Activated T-helper 2 cell treated with anti-CD3 and anti-CD28 coated beads, Interferon-gamma antibody, Interleukin-2, Interleukin-4, amounts not matched to agents 10 μg/mL and 5 μg/mL and 100 μg/mL, durations not matched to agents 14 hours and 24 hours and 36 hours (primary cell): Measurements from ENCODE around the gene CRELD2. TPM values are rescaled to one million over a fixed set of nuclear protein-coding genes. Genes with fewer than 3 reads are reported as not detected.
A peak's percentile ranks its signal among the peaks of the same experiment; 100 is the strongest.

Experiments used
- DNase-seq: peaks from one replicate; pipeline ENCODE4 v3.0.0; 2021; ENCODE audit warnings: low spot score
- H3K27ac Mint-ChIP-seq: one replicate; pipeline ENCODE4 v1.8.0; 2021; ENCODE audit warnings: mixed read lengths
- H3K27me3 Mint-ChIP-seq: one replicate; pipeline ENCODE4 v1.8.0; 2021; ENCODE audit warnings: low read depth, mixed read lengths
- H3K36me3 Mint-ChIP-seq: one replicate; pipeline ENCODE4 v1.8.0; 2021; ENCODE audit warnings: low read depth, mixed read lengths
- H3K4me1 Mint-ChIP-seq: one replicate; pipeline ENCODE4 v1.8.0; 2021; ENCODE audit warnings: low read depth, mixed read lengths
- H3K4me3 Mint-ChIP-seq: one replicate; pipeline ENCODE4 v1.8.0; 2021; ENCODE audit warnings: low read depth, mild to moderate bottlenecking, moderate library complexity, mixed read lengths
- H3K9me3 Mint-ChIP-seq: one replicate; pipeline ENCODE4 v1.8.0; 2021; ENCODE audit warnings: mixed read lengths
- intact Hi-C: fragments of 100-400 bp; cut with micrococcal nuclease; formaldehyde crosslinking; loops from one replicate; pipeline ENCODE4 v1.15.1; 2023
- total RNA-seq: library from RNA; stranded (reverse); gene quantifications from 2 replicates; pipeline ENCODE4 v1.2.3, GENCODE V29; 2022

CRELD2 gene
- total RNA-seq, 1 donor from 2014 or later = 49.9 TPM

DNA sequence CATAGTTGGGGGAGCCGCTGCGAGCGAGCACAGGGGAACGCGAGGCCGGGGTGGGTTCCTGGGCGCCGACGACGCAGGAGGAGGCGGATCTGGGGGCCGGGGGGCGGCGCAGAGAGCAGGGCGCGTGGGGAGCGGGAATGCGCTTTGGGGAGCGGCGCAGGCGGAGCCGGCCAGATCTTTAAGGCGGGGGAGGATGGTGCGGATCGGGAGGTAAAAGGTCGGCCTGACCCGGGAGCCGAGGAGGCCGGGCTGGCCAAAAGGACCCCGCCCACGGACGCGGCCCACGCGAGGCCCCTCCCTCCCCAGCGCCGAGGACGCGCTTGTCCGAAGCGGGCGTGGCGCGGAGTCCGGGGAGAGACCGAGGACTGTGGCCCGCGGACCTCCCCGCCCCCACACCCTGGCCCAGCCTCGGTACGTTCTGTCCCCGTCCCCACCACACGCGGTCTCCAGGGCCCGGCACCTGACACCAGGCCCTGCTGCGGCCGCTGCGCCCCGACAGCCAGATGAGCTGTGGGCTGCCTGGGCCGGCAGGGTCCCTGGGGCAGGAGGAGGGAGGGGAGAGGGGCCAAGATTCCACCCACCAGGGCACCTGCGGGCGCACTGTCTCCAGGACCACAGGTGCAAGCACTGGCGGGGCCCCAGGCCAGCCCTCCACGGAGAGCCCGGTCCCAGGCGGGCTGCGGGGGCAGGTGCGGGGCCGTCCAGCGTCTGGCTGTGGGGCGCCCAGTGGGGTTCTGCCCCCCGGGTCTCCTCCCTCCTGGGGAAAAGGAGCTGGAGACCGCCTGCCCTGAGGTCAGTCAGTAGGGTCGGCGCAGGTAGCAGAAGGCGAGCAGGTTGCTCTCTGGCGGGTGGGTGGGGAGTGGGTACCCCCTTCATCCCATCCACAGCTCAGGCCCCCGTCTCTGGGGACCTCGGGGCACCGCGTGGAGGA, 53.1 kb downstream of the CRELD2 start:
- intact Hi-C loops = loop anchor here (2.0 kb wide), 4 partner anchors 35 to 229 kb away; partner anchors contain the start of gene SELENOO
- Mint-ChIP-seq H3K4me3 (peak overlapping the region; percentile 77), H3K27me3 (no peaks in the 10 kb centered on the region), H3K36me3 (peaks cover 5% of the 10 kb centered on the region), H3K4me1 (peaks cover 21% of the 10 kb centered on the region), H3K27ac (peak overlapping the region; percentile 88), H3K9me3 (peaks cover 5% of the 10 kb centered on the region)
- no peak for DNase-seq

DNA sequence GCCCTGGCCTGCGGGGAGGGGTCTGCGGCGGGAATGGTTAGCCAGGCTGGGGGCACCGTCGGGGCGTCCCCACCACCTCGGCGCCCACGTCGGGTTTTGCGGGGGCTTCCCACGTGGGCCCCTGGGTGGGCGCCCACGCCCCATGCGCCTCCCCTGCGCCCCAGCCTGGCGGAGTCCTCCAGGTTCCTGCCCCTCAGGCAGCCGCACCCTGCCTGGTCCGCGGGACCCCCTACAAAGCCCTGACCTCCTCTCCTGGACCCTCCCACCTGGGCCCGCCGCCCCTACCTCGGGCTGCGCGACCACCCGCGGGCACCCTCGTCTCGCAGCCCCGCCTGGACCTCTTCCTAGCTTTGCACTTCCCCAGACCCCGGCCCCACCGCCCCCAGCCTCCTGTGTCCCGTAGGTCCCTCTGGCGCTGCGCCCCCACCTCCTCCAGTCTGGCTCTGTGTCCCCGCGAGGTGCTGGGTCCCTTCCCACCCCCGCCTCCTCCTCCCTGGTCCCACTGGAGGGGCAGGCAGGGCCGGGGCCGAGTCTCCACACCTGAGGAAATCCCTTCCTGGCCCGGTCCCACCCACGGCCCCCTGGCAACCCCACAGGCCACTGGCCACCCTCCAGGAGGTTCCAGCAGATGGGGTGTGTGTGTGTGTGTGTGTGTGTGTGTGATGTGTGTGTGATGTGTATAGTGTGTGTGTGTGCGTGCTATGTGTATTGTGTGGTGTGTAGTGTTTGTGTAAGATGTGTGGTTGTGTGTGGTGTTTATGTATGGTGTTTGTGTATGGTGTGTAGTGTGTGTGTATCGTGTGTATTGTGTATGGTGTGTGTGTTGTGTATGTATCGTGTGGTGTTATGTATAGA, 54.0 kb downstream of the CRELD2 start:
- H3K4me3 Mint-ChIP-seq = no peak overlapping the region
- intact Hi-C loops = no loop called here

DNA sequence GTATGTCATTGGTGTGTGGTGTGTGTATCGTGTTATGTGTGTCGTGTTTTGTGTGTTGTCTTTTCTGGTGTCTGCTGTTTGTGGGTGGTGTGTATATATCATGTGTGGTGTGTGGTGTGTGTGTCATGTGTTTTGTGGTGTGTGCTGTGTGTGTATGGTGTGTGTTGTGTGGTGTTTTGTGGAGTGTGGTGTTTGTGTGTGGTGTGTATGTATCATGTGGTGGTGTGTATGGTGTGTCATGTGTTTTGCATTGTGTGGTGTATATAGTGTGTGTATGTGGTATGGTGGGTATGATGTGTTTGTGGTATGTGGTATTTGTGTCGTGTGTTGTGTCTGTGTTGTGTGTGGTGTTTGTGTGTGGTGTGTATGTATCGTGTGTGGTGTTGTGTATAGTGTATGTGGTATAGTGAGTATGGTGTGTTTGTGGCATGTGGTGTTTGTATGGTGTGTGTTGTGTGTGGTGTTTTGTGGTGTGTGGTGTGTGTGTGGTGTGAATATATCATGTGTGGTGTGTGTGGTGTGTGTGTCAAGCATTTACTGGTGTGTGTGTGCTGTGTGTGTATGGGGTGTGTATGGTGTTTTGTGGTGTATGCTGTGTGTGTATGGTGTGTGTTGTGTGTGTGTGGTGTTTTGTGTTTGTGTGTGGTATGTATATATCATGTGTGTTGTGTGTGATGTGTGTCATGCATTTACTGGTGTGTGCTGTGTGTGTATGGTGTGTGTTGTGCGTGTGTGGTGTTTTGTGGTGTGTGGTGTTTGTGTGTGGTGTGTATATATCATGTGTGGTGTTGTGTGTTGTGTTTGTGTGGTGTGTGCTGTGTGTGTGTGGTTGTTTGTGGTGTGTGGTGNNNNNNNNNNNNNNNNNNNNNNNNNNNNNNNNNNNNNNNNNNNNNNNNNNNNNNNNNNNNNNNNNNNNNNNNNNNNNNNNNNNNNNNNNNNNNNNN, 54.9 kb downstream of the CRELD2 start:
- Mint-ChIP-seq H3K27ac (no peak overlapping the region), H3K4me1 (peaks cover 22% of the 10 kb centered on the region), H3K36me3 (peaks cover 7% of the 10 kb centered on the region), H3K9me3 (peaks cover 5% of the 10 kb centered on the region), H3K27me3 (no peaks in the 10 kb centered on the region), H3K4me3 (no peak overlapping the region)
- no peak for DNase-seq
- intact Hi-C loops = no loop called here

More for the DNA sequence above, 54.0 kb downstream of the CRELD2 start:
- H3K9me3 Mint-ChIP-seq = peaks cover 5% of the 10 kb centered on the region
- peaks cover 25% of the 10 kb centered on the region for H3K4me1 Mint-ChIP-seq
- no peak overlapping the region for H3K27ac Mint-ChIP-seq
- H3K36me3 Mint-ChIP-seq = peaks cover 7% of the 10 kb centered on the region
- no peaks in the 10 kb centered on the region for H3K27me3 Mint-ChIP-seq
- DNase-seq = no peak

DNA sequence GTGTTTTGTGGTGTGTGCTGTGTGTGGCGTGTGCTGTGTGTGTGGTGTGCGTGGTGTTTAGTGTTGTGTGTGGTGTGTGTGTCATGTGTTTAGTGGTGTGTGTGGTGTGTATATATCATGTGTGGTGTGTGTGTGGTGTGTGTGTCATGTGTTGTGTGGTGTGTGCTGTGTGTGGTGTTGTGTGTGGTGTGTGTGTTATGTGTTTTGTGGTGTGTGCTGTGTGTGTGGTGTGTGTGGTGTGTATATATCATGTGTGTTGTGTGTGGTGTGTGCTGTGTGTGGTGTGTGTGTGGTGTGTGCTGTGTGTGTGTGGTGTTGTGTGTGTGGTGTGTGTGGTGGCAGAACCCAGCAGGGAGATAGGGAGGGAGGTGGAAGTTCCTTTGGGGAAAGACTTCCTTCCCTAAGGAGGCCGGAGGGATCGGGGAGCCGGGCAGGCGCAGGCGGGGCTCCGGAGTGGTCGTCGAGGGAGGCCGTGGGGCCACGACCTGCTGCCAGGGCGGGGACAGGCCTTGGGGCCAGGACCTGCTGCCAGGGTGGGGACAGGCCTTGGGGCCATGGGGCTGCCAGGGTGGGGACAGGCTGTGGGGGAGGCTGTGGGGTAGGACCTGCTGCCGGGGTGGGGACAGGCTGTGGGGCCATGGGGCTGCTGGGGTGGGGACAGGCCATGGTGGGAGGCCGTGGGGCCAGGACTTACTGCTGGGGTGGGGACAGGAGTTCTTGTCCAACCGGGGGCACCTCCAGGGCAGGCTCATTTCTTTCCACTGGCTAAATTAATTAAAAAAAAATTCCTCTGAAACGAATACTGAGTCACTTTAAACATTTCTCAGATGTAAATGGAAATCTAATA, 57.3 kb downstream of the CRELD2 start:
- Mint-ChIP-seq H3K27me3 (no peaks in the 10 kb centered on the region), H3K4me1 (peaks cover 24% of the 10 kb centered on the region), H3K36me3 (peaks cover 21% of the 10 kb centered on the region), H3K9me3 (peaks cover 26% of the 10 kb centered on the region), H3K4me3 (peak overlapping the region; percentile 51), H3K27ac (peak overlapping the region; percentile 92)
- intact Hi-C loops = loop anchor here (2.0 kb wide), 2 partner anchors 13 to 17 kb away; no protein-coding TSS in a partner anchor
- DNase-seq = no peak

DNA sequence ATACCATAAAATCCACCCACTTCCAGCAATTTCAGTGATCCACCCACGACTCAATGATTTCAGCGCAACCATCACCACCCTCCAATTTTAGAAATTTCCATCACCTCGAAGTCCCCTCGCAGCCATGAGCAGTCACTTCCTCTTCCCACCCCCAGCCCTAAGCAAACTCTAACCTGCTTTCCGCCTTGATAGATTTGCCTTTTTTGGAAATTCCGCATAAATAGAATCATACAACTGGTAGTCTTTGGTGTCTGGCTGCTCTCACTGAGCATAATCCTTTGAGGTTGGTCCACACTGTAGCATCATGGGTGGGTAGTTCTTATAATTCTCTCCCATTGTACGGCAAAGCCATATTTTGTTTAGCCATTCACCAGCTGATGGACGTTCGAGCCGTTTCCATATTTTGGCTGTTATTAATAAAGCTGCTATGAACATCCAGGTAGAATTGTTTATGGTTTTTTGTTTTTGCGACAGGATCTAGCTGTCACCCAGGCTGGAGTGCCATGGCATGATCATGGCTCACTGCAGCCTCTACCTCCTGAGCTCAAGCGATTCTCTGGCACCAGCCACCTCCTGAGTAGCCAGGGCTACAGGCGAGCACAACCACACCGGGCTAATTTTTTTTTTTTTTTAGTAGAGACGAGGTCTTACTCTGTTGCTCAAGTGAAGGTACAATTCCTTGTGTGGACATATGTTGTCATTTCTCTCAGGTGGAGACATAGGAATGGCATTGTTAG, 58.2 kb downstream of the CRELD2 start:
- H3K27me3 Mint-ChIP-seq = no peaks in the 10 kb centered on the region
- H3K4me3 Mint-ChIP-seq = no peak overlapping the region
- peaks cover 24% of the 10 kb centered on the region for H3K4me1 Mint-ChIP-seq
- intact Hi-C loops = loop anchor here (2.0 kb wide), 2 partner anchors 14 to 16 kb away; no protein-coding TSS in a partner anchor
- H3K9me3 Mint-ChIP-seq = peaks cover 29% of the 10 kb centered on the region
- DNase-seq = peak; percentile 47
- H3K36me3 Mint-ChIP-seq = peaks cover 25% of the 10 kb centered on the region
- H3K27ac Mint-ChIP-seq = peak overlapping the region; percentile 62

Other genes starting within 250 kb of the CRELD2 start
- 41.3 and 46.2 TPM in 2 replicates for gene BRD1, start 90.8 kb upstream of the CRELD2 start, total RNA-seq
- 25.2 and 25.6 TPM in 2 replicates for gene ZBED4, start 64.8 kb upstream of the CRELD2 start, total RNA-seq
- 15.5 and 16.5 TPM in 2 replicates for gene ALG12, start 196 bp upstream of the CRELD2 start, total RNA-seq
- gene PIM3, start 42.1 kb downstream of the CRELD2 start, total RNA-seq = 215 TPM in 2 replicates
- gene IL17REL, start 94.1 kb downstream of the CRELD2 start, total RNA-seq = not detected in 2 replicates
- gene TTLL8, start 139.7 kb downstream of the CRELD2 start, total RNA-seq = not detected in 2 replicates
- gene MLC1, start 166.8 kb downstream of the CRELD2 start, total RNA-seq = 0.39 TPM in 1 of 2 replicates, not detected in the other
- gene MOV10L1, start 171.4 kb downstream of the CRELD2 start, total RNA-seq = 0.07 TPM in 1 of 2 replicates, not detected in the other